IPS DF 4.7 (cell line): ENCODE results near the gene SFSWAP.
"Not testable (repeated sequence)": the region's sequence is repeated elsewhere in the genome, so short reads cannot be mapped to it uniquely, and the experiment has no call there.

Experiments
- DNase-seq: peaks from one replicate; pipeline ENCODE4 v3.0.0-alpha.2; 2013; ENCODE audit warnings: low spot score; ENCODE audit errors: extremely low read depth

Gene SFSWAP

DNA sequence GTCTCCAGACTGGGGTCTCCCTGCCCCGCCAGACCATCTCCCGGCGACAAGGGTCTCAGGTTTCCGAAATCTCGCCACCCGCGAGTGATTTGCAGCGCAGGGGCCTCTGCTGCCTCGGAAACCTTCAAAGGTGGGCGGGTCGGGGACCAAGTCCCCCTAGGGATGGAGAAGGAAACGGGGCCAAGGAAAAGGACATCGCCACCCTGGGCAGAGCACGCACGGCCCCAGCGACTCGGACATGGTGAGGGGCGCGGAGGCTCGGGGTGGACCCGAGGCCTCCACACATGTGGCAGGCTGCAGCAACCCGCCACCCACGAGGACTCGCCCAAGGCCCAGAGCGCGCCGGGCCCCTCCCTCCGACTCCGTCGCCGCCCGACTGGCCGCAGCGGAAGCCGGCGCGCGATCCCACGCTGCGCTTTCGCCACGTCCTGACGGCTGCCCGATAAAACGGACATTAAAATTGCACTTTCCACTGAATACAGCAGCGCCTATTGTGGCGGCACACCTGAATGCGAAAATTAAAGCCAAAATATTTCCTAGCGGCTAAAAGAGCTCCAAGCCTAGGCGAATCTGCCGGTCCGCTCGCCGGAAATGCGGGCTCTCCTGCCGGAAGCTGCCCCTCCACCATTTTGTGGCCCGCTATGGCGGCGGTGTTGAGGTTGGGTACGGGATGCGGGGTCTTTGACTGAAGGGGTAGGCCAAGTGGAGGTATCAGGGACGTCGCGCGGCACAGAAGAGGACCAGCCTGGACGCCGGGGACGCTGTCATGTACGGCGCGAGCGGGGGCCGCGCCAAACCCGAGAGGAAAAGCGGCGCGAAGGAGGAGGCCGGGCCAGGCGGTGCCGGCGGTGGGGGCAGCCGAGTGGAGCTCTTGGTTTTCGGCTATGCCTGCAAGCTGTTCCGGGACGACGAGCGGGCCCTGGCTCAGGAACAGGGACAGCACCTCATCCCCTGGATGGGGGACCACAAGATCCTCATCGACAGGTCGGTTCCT, at the start of gene SFSWAP:
Gene SFSWAP, plus strand, starts transcription at position 627 of the 994 bp plus-strand sequence. Its CDS starts 140 bp downstream, at position 767.
- DNase-seq: no peak

- DNase-seq: not testable (repeated sequence)
Measured at GRCh38 chr12:131661170-131661985, 49.5 kb upstream of the SFSWAP start.

DNA sequence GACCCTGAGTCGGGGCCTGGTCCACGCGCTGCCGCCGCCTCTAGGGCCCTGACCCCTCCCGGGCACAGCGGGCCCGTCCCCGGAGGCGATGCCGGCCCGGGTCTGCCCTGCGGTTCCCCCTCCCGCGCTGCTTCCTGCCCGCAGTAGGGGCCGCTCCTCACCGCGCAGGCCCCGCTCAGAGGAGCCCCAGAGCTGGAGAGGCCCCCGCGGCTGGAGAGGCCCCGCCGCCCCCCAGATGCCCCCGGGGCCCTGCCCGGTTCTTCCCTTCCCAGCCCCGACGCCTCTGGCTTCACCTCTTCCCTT, 49.0 kb upstream of the SFSWAP start:
- not testable (repeated sequence) for DNase-seq

- DNase-seq: not testable (repeated sequence)
Measured at GRCh38 chr12:131662346-131662745, 48.5 kb upstream of the SFSWAP start.

- not testable (repeated sequence) for DNase-seq
Measured at GRCh38 chr12:131665666-131666065, 45.2 kb upstream of the SFSWAP start.

GRCh38 chr12:131666486-131666885, 44.4 kb upstream of the SFSWAP start:
- DNase-seq: not testable (repeated sequence)

DNA sequence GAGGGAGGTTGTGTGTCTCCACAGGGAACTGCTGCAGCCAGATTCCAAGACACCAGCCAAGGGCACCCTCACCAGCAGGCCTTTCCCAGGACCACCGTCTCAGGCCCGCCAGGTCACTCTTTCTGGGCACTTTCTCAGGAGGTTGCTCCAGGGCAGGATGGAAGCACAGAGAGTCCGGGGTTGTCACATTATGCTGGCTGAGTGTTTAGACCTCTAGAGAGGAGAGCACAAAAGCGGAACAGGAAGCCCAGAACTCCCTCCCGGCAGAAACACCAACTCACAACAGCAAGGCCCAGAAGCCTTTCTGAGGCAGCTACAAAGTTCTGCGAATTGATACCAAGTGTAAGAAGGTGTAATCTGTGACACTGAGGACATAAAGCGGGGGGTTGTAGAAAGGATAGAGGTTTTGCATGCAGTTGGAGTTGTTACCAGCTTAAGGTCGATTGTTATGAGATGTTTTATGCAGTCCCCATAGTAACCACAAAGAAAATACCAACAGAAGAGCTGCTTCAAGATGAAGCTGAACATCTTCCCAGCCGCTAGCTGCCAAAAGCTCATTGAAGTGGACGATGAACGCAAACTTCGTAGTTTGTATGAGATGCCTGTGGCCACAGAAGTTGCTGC, 43.8 kb upstream of the SFSWAP start:
- DNase-seq: not testable (repeated sequence)

- no peak for DNase-seq
Measured at GRCh38 chr12:131671276-131671675, 39.6 kb upstream of the SFSWAP start.

DNA sequence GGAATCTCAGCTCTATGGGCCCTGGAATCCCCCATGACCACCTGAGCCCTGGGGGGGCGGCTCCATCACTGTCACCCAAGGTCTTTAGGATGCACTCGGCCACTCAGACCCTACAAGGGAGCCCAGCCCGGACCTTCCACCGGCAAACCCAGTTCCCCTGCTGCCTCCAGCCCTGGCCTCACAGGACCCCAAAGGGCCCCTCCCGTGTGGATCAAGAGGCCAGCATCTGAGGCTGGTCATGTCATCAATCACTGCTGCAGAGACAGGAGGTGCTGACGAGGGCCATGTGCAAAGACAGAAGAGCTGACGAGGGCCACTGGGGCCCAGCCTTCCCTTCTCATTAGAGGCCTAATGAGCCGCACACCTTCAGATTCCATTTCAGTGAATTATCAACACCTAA, 39.0 kb upstream of the SFSWAP start:
- no peak for DNase-seq

- no peak for DNase-seq
Measured at GRCh38 chr12:131672311-131672940, 38.5 kb upstream of the SFSWAP start.

DNA sequence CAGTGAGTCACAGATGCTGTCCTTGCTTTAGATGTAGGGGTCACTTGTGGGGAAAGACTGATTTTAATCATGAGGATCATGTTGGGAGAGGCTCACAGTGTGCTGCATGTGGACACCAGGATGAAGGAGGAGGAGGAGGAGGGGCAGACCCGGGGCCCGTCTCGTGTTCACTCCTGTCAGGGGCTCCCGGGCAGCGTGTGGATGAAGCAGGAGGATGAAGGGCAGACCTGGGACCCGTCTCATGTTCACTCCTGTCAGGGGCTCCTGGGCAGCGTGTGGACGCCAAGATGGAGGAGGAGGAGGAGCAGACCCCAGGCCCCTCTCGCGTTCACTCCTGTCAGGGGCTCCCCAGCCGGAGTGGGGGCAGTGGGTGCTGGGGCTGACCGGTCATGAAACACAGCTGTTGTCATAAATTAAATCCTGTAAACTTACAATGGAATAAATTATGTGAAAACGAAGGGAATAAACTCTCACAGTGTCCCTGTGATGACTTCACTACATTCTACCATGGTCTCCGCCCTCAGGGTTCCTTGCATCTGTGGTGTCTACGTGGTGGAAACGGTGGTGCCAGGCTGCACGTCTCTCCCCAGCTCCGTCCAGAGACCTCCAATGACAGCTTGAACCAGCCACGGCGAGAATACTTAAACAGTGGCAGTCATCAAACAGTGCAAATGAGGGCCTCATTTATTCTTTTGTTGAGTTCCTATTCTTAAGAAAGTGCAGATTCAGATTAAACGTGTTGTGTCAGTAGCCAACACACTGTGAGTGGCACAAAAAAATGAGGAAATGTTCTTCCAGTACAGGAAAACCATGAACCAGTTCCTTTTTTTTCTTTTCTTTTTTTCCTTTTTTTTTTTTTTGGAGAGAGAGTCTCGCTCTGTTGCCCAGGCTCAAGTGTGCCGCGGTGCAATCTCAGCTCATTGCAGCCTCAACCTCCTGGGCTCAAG, 37.7 kb upstream of the SFSWAP start:
- no peak for DNase-seq

- DNase-seq: no peak
Measured at GRCh38 chr12:131673888-131674257, 37.0 kb upstream of the SFSWAP start.

DNA sequence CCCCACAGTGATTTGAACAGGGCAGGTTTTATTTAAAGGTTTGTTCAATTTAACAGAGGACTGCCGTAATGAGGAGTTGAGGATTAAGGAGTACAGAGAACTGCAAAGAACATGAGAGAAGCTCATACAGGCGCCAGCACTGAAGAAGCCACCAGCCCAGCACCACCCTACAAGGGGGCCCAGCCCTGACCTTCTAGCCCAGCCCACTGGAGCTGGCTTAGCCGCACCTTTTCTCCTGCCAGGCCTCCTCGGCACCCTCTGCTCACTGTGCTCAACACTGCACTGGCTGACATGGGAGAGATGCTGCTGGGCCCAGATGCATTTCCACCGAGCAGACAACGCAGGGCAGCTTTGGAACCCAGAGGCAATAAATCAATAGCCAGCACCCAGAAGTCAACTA, 36.5 kb upstream of the SFSWAP start:
- DNase-seq: no peak

GRCh38 chr12:131675126-131676080, 35.5 kb upstream of the SFSWAP start:
- DNase-seq: no peak

DNA sequence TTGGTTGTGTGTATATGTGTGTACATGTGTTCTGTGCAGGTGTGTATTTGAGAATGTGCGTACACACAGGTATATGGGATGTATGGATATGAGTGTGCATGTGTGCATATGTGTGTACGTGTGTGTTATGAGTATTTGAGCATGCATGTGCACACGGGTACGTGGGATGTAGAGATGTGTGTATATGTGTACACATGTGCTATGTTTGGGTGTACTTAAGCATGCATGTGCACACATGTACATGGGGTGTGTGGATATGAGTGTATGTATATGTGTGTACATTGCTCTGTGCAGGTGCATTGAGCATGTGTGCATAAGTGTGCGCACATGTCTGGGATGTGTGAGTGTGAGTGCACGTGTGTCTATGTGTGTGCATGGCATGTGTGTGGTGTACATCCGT, 34.3 kb upstream of the SFSWAP start:
- DNase-seq: no peak

- DNase-seq: not testable (repeated sequence)
Measured at GRCh38 chr12:131677067-131677466, 33.8 kb upstream of the SFSWAP start.

DNA sequence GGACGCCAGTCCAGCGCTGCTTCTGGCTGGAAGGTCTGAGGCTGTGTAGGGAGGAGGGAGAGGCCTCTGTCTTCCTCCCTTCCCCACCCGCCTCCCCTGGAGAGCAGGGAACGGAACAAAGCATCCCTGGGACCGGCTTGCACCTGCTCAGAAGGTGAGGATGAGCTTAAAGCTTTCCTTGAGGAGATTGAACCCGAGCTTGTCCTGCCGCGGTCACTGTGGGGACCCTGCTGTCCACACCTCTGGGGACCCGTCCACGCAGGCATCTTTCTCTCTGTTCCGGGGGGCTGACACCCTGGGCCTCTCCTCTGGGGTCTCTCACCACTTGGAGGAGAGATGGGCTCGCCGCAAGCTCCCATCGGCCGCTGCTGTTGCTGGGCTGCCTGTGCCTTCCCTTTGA, 33.2 kb upstream of the SFSWAP start:
- DNase-seq: no peak

DNA sequence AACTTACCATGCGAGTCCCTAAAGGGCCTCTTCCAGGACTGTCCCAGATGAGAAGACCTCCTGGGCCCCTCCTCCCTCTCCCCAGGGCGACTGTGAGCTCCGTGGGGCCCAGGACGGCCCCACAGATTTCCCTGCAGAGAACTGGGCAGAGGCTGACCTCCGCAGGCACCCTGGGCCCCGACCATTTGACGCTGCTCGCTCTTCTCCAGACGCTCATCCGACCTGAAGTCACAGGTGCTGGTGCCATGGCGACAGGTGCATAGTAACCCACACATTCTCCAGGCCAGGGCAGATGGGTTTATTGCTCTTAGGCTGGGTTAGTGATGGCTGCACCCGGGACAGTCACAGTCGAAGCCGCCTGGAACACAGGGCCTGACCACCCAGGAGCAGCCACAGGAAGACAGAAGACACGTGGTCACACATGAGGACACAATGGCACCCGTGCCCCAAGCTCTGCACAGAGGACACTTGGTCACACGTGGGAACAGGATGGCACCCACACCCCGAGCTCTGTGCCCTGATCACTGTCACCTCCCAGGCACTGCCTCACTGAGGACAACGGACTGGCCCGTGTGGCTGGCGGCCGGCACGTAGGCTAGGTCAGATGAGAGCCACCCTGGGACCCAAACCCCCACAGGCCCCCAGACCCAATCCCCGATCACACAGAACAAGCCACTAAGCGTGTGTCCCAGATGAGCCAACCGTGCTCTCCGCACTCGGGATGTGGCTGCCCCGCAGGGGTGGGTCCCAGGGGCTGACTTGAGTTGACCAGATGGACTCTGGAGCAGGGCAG, 32.3 kb upstream of the SFSWAP start:
- DNase-seq: not testable (repeated sequence)
